Natural killer cell (primary cell): ENCODE results near the gene SPRYD3. TPM values are rescaled to one million over a fixed set of nuclear protein-coding genes. Genes with fewer than 3 reads are reported as not detected.

Source experiments
- ATAC-seq, 3 donors: fragments of 150-1000 bp in 2 of 3; fragments of 200-7000 bp in 1 of 3; cut with Tn5 transposase; 1 replicate in 1 of 3; 2 replicates in 2 of 3; pipeline ENCODE4 v1.10.0; 2021; ENCODE audit warnings: mild to moderate bottlenecking in 2 of 3, moderate library complexity in 2 of 3
- DNase-seq, 2 donors: peaks; one replicate each; pipeline versions ENCODE4 v3.0.0 to v3.0.0-alpha.2; 2013 to 2021; ENCODE audit warnings: mixed read lengths in 1 of 2
- H3K27ac ChIP-seq: one replicate; pipeline ENCODE4 v1.5.1; 2013; ENCODE audit warnings: mild to moderate bottlenecking, low read length
- H3K27me3 ChIP-seq: one replicate; pipeline ENCODE4 v1.6.1; 2013; ENCODE audit warnings: low read length; ENCODE audit not compliant: control insufficient read depth, insufficient read depth
- H3K36me3 ChIP-seq: one replicate; pipeline ENCODE4 v1.6.1; 2013; ENCODE audit warnings: low read length; ENCODE audit not compliant: control insufficient read depth, insufficient read depth
- H3K4me1 ChIP-seq: one replicate; pipeline ENCODE4 v1.6.1; 2013; ENCODE audit warnings: low read length; ENCODE audit not compliant: control insufficient read depth, insufficient read depth
- H3K4me3 ChIP-seq: one replicate; pipeline ENCODE4 v1.5.1; 2013; ENCODE audit warnings: low read length
- H3K9me3 ChIP-seq: one replicate; pipeline ENCODE4 v1.6.1; 2013; ENCODE audit warnings: low read length; ENCODE audit not compliant: control insufficient read depth, insufficient read depth
- H3K27ac Mint-ChIP-seq, 2 donors: one replicate each; pipeline ENCODE4 v1.8.0; 2022; ENCODE audit warnings: mild to moderate bottlenecking in 2 of 2, mixed read lengths in 2 of 2, moderate library complexity in 1 of 2
- H3K27me3 Mint-ChIP-seq, 2 donors: one replicate each; pipeline ENCODE4 v1.8.0; 2022; ENCODE audit warnings: low read depth in 2 of 2, mixed read lengths in 2 of 2
- H3K36me3 Mint-ChIP-seq: one replicate; pipeline ENCODE4 v1.8.0; 2022; ENCODE audit warnings: mixed read lengths
- H3K4me1 Mint-ChIP-seq, 2 donors: one replicate each; pipeline ENCODE4 v1.8.0; 2022; ENCODE audit warnings: mixed read lengths in 2 of 2
- H3K4me3 Mint-ChIP-seq: one replicate; pipeline ENCODE4 v1.8.0; 2022; ENCODE audit warnings: mild to moderate bottlenecking, moderate library complexity, mixed read lengths
- H3K9me3 Mint-ChIP-seq, 2 donors: one replicate each; pipeline ENCODE4 v1.8.0; 2022; ENCODE audit warnings: mixed read lengths in 2 of 2
- CTCF ChIP-seq: fragments of 200-600 bp; IDR thresholded peaks from one replicate; pipeline ENCODE4 v1.8.0; 2022; ENCODE audit warnings: antibody characterized with exemption
- WGBS: methylation state at CpG from one replicate; pipeline ENCODE4 v1.1.7; 2013; ENCODE audit warnings: missing lambda C conversion rate; ENCODE audit not compliant: insufficient coverage; 5-methylcytosine and 5-hydroxymethylcytosine counted together
- intact Hi-C: fragments of 100-400 bp; cut with micrococcal nuclease; formaldehyde crosslinking; loops from one replicate; pipeline ENCODE4 v1.14.2; 2022
- total RNA-seq, 4 donors: library from RNA; stranded (reverse); fragments of 120-200 nt in 1 of 4; gene quantifications; one replicate each; pipeline versions ENCODE4 v1.2.3 to v1.2.4, GENCODE V29; 2013 to 2022

The SPRYD3 gene
- total RNA-seq, 3 donors from 2014 or later (not counting 1 experiment from before 2014, with no cell fraction given) = 32.6 to 48.0 (median 42.6) TPM

- Mint-ChIP-seq H3K27ac (peak within 1 kb of the TSS in 1 of 2 donors; percentile 58), H3K9me3 (no peaks in the 10 kb centered on the region), H3K27me3 (no peaks in the 10 kb centered on the region)
Observed at GRCh38 chr12:53102883-53103807, 24.0 kb upstream of the SPRYD3 start, which contains the start of gene SOAT2. Gene SOAT2, plus strand, starts transcription at chr12:53103486. Its CDS starts 92 bp downstream, at chr12:53103578.

GRCh38 chr12:53101931-53102781 is 23.0 kb upstream of the SPRYD3 start:
- WGBS = 89% methylated on average over 11 of the region's 12 CpGs
- no peaks in the 10 kb centered on the region for H3K9me3 Mint-ChIP-seq
- peak overlapping the region; percentile 14 for H3K27ac ChIP-seq
- DNase-seq (no peak), ATAC-seq (no peak)
- no peak overlapping the region for H3K4me3 ChIP-seq
- H3K4me1 Mint-ChIP-seq = peaks cover 21 to 38% of the 10 kb centered on the region in 2 donors
- no peaks in the 10 kb centered on the region for H3K27me3 ChIP-seq
- no peaks in the 10 kb centered on the region for H3K36me3 ChIP-seq
- no peak overlapping the region for H3K4me3 Mint-ChIP-seq
- intact Hi-C loops = no loop called here
- H3K27me3 Mint-ChIP-seq = peaks cover 0 to 1% of the 10 kb centered on the region in 2 donors
- no peaks in the 10 kb centered on the region for H3K9me3 ChIP-seq
- H3K36me3 Mint-ChIP-seq = no peaks in the 10 kb centered on the region
- H3K4me1 ChIP-seq = peaks cover 50% of the 10 kb centered on the region
- no peak for TF ChIP-seq CTCF
- H3K27ac Mint-ChIP-seq = peak overlapping the region in 1 of 2 donors; percentile 58

More at GRCh38 chr12:53102883-53103807, 24.0 kb upstream of the SPRYD3 start, which contains the start of gene SOAT2:
- H3K27me3 ChIP-seq = no peaks in the 10 kb centered on the region
- TF ChIP-seq CTCF = no peak
- intact Hi-C loops = no loop called here
- ATAC-seq (peak; percentile 19 to 54 (median 24)), DNase-seq (peak in 1 of 2 donors; percentile 76)
- H3K4me1 ChIP-seq = peaks cover 41% of the 10 kb centered on the region
- peak within 1 kb of the TSS; percentile 46 for H3K27ac ChIP-seq
- no peak within 1 kb of the TSS for H3K4me3 ChIP-seq
- H3K4me3 Mint-ChIP-seq = peak within 1 kb of the TSS; percentile 9
- 58% methylated on average over 23 of the region's 23 CpGs for WGBS
- H3K9me3 ChIP-seq = no peaks in the 10 kb centered on the region
- no peaks in the 10 kb centered on the region for H3K36me3 ChIP-seq
- H3K4me1 Mint-ChIP-seq = peaks cover 19 to 29% of the 10 kb centered on the region in 2 donors
- no peaks in the 10 kb centered on the region for H3K36me3 Mint-ChIP-seq

- WGBS = 92% methylated on average over 7 of the region's 7 CpGs
- DNase-seq (no peak), ATAC-seq (no peak)
- Histone ChIP-seq H3K27me3 (peaks cover 3% of the 10 kb centered on the region), H3K27ac (no peak overlapping the region), H3K36me3 (no peaks in the 10 kb centered on the region), H3K4me3 (no peak overlapping the region), H3K9me3 (no peaks in the 10 kb centered on the region), H3K4me1 (peaks cover 55% of the 10 kb centered on the region)
- Mint-ChIP-seq H3K4me1 (peaks cover 25 to 43% of the 10 kb centered on the region in 2 donors), H3K27me3 (peaks cover 0 to 6% of the 10 kb centered on the region in 2 donors), H3K9me3 (no peaks in the 10 kb centered on the region), H3K4me3 (no peak overlapping the region), H3K27ac (no peak overlapping the region), H3K36me3 (no peaks in the 10 kb centered on the region)
- TF ChIP-seq CTCF = no peak
- intact Hi-C loops = no loop called here
Observed at GRCh38 chr12:53101266-53101665, 22.1 kb upstream of the SPRYD3 start.
